SH-SY5Y (cell line): ENCODE data around the gene TOE1.

ENCODE experiments used
- GATA2 ChIP-seq: IDR thresholded peaks from 2 replicates; pipeline ENCODE4 v1.6.1; 2011; ENCODE audit warnings: mild to moderate bottlenecking, low read depth, low read length
- GATA3 ChIP-seq: IDR thresholded peaks from 2 replicates; pipeline ENCODE4 v1.6.1; 2011; ENCODE audit warnings: low read depth, mild to moderate bottlenecking, low read length, moderate library complexity

- TF ChIP-seq GATA3 (no peak), GATA2 (no peak)
Observed at GRCh38 chr1:45379524-45379923, 39.6 kb downstream of the TOE1 start.
